CD8-positive, alpha-beta memory T cell (primary cell): Measurements from ENCODE around the gene NF1. TPM values are rescaled to one million over a fixed set of nuclear protein-coding genes. Genes with fewer than 3 reads are reported as not detected.
"Not testable (repeated sequence)": the region's sequence is repeated elsewhere in the genome, so short reads cannot be mapped to it uniquely, and the experiment has no call there.

Experiments
- CTCF ChIA-PET: fragments of 350-600 bp; sonication (Branson Sonifier 250); formaldehyde crosslinking; loops from one replicate; lab custom pipeline; 2021; ENCODE audit warnings: antibody characterized with exemption; lab: Charles Lee
- POLR2A ChIA-PET: fragments of 350-600 bp; sonication (Branson Sonifier 250); formaldehyde crosslinking; loops from one replicate; lab custom pipeline; 2021; ENCODE audit warnings: antibody characterized with exemption; lab: Charles Lee
- DNase-seq, 5 donors: peaks; one replicate each; pipeline versions ENCODE4 v3.0.0 to v3.0.0-alpha.2; 2020 to 2022; ENCODE audit warnings: mixed read lengths in 1 of 5
- H3K27ac ChIP-seq: one replicate; pipeline ENCODE4 v1.7.0; 2013; ENCODE audit warnings: low read depth, mild to moderate bottlenecking, low read length, moderate library complexity
- H3K27me3 ChIP-seq: 2 replicates; pipeline ENCODE4 v1.7.0; 2013; ENCODE audit warnings: low read length, mild to moderate bottlenecking; ENCODE audit not compliant: insufficient read depth, poor library complexity, severe bottlenecking
- H3K36me3 ChIP-seq: 2 replicates; pipeline ENCODE4 v1.7.0; 2013; ENCODE audit warnings: mild to moderate bottlenecking, low read length, moderate library complexity; ENCODE audit not compliant: insufficient read depth
- H3K4me1 ChIP-seq: 2 replicates; pipeline ENCODE4 v1.7.0; 2013; ENCODE audit warnings: mild to moderate bottlenecking, low read length, moderate library complexity; ENCODE audit not compliant: insufficient read depth
- H3K4me3 ChIP-seq: 2 replicates; pipeline ENCODE4 v1.7.0; 2013; ENCODE audit warnings: mild to moderate bottlenecking, low read length
- H3K9me3 ChIP-seq: 2 replicates; pipeline ENCODE4 v1.7.0; 2013; ENCODE audit warnings: mild to moderate bottlenecking, low read length
- H3K27ac Mint-ChIP-seq, 8 donors: one replicate each; pipeline ENCODE4 v1.8.0; 2020 to 2021; ENCODE audit warnings: mixed read lengths in 8 of 8, mild to moderate bottlenecking in 6 of 8, inconsistent platforms in 3 of 8, moderate library complexity in 3 of 8
- H3K27me3 Mint-ChIP-seq, 2 donors: one replicate each; pipeline ENCODE4 v1.8.0; 2020 to 2021; ENCODE audit warnings: mixed read lengths in 2 of 2, mild to moderate bottlenecking in 1 of 2, moderate library complexity in 1 of 2
- H3K36me3 Mint-ChIP-seq, 3 donors: one replicate each; pipeline ENCODE4 v1.8.0; 2020 to 2021; ENCODE audit warnings: mixed read lengths in 3 of 3, inconsistent platforms in 1 of 3, mild to moderate bottlenecking in 1 of 3
- H3K4me1 Mint-ChIP-seq, 3 donors: one replicate each; pipeline ENCODE4 v1.8.0; 2020 to 2021; ENCODE audit warnings: mixed read lengths in 3 of 3, inconsistent platforms in 1 of 3, mild to moderate bottlenecking in 1 of 3
- H3K4me3 Mint-ChIP-seq, 7 donors: one replicate each; pipeline ENCODE4 v1.8.0; 2020 to 2021; ENCODE audit warnings: mixed read lengths in 7 of 7, mild to moderate bottlenecking in 6 of 7, moderate library complexity in 4 of 7, inconsistent platforms in 2 of 7
- H3K9me3 Mint-ChIP-seq, 5 donors: one replicate each; pipeline ENCODE4 v1.8.0; 2020 to 2022; ENCODE audit warnings: mixed read lengths in 5 of 5, mild to moderate bottlenecking in 3 of 5, moderate library complexity in 2 of 5, inconsistent platforms in 1 of 5
- polyA plus RNA-seq: library from polyadenylated mRNA; unstranded; fragments of 300-500 nt; fragmentation: Illumina TruSeq; gene quantifications from one replicate; pipeline ENCODE4 v1.2.3, GENCODE V29; 2021
- total RNA-seq, 2 experiments: library from RNA; stranded (reverse); gene quantifications; one replicate each; pipeline ENCODE4 v1.2.3, GENCODE V29; 2021

The NF1 gene
- total and polyA plus RNA-seq, 3 experiments from 2014 or later: 5.8 to 22.8 (median 22.8) TPM

- H3K9me3 ChIP-seq, H3K4me3 Mint-ChIP-seq, H3K27me3 ChIP-seq, H3K4me1 ChIP-seq, H3K4me3 ChIP-seq, H3K36me3 ChIP-seq, DNase-seq, H3K36me3 Mint-ChIP-seq, POLR2A ChIA-PET, H3K27ac ChIP-seq, H3K9me3 Mint-ChIP-seq, H3K27me3 Mint-ChIP-seq, CTCF ChIA-PET: not testable (repeated sequence)
- Mint-ChIP-seq H3K4me1 (peaks cover 2 to 13% (median 11%) of the 10 kb centered on the region in 3 donors), H3K27ac (peak overlapping the region in 1 of 8 donors; percentile 17)
These were observed 193.2 kb downstream of the NF1 start for GRCh38 chr17:31287932-31288331.

DNA sequence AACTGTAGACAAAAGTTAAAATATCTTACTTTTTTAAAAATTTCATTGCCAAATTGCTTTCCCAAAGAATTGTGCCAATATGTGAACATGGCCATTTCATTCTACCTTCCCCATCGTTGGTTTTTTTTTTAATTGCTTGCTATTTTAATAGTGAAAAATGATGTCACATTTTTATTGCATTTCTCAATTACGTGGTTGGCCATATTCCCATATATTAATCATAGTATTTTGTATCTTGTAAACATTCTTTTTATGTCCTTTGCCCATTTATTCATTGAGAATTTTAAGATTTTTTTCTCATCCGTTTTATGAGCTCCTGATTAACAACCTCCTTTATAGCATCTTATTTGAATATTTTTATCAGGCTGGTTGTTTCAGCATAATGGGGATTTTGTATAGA lies 195.0 kb downstream of the NF1 start:
- Mint-ChIP-seq H3K27ac (no peak overlapping the region), H3K4me1 (peaks cover 2 to 13% (median 11%) of the 10 kb centered on the region in 3 donors), H3K27me3 (peaks cover 0 to 2% of the 10 kb centered on the region in 2 donors), H3K36me3 (no peaks in the 10 kb centered on the region), H3K4me3 (no peak overlapping the region), H3K9me3 (no peaks in the 10 kb centered on the region)
- ChIA-PET POLR2A (no interaction called here), CTCF (no interaction called here)
- no peak overlapping the region for H3K27ac ChIP-seq
- DNase-seq: no peak
- no peaks in the 10 kb centered on the region for H3K36me3 ChIP-seq
- no peaks in the 10 kb centered on the region for H3K9me3 ChIP-seq
- H3K4me3 ChIP-seq: no peak overlapping the region
- no peaks in the 10 kb centered on the region for H3K27me3 ChIP-seq
- H3K4me1 ChIP-seq: no peaks in the 10 kb centered on the region

- H3K36me3 ChIP-seq: no peaks in the 10 kb centered on the region
- H3K9me3 ChIP-seq: no peaks in the 10 kb centered on the region
- no peak overlapping the region for H3K27ac Mint-ChIP-seq
- peaks cover 0 to 2% (median 0%) of the 10 kb centered on the region in 3 donors for H3K36me3 Mint-ChIP-seq
- DNase-seq: no peak
- H3K27ac ChIP-seq: no peak overlapping the region
- H3K4me3 Mint-ChIP-seq: no peak overlapping the region
- H3K27me3 ChIP-seq: no peaks in the 10 kb centered on the region
- H3K4me1 Mint-ChIP-seq: peaks cover 2 to 12% (median 11%) of the 10 kb centered on the region in 3 donors
- peaks cover 0 to 2% of the 10 kb centered on the region in 2 donors for H3K27me3 Mint-ChIP-seq
- POLR2A ChIA-PET: no interaction called here
- CTCF ChIA-PET: no interaction called here
- no peak overlapping the region for H3K4me3 ChIP-seq
- H3K9me3 Mint-ChIP-seq: no peaks in the 10 kb centered on the region
- no peaks in the 10 kb centered on the region for H3K4me1 ChIP-seq
These were observed 197.0 kb downstream of the NF1 start for GRCh38 chr17:31291820-31292219.

DNA sequence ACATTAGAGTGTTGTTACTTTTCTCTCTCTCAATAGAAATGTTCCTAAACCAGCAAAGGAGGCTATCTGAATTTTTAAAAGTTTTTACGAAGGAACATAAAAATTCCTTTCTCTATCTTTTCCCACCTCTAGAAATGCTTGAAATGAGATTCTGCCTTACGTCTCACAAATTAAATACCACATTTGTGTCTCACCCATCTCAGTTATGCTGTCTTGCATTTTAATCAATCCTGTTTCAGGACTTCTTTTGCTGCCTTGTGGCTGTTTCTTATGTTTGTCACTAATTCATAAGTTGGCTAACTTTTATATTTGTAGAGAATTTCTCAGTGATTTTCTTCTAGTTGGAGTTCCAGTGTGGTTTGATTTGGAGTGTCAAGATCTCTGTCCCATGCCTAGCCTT lies 198.8 kb downstream of the NF1 start:
- H3K4me3 Mint-ChIP-seq: no peak overlapping the region
- peaks cover 0 to 2% of the 10 kb centered on the region in 2 donors for H3K27me3 Mint-ChIP-seq
- Histone ChIP-seq H3K27ac (no peak overlapping the region), H3K9me3 (no peaks in the 10 kb centered on the region), H3K27me3 (no peaks in the 10 kb centered on the region), H3K4me1 (no peaks in the 10 kb centered on the region), H3K36me3 (no peaks in the 10 kb centered on the region), H3K4me3 (no peak overlapping the region)
- H3K27ac Mint-ChIP-seq: peak overlapping the region in 2 of 8 donors; percentile 25 to 27
- H3K36me3 Mint-ChIP-seq: peaks cover 0 to 2% (median 0%) of the 10 kb centered on the region in 3 donors
- H3K4me1 Mint-ChIP-seq: peaks cover 2 to 11% (median 6%) of the 10 kb centered on the region in 3 donors
- no peaks in the 10 kb centered on the region for H3K9me3 Mint-ChIP-seq
- ChIA-PET POLR2A (no interaction called here), CTCF (no interaction called here)
- no peak for DNase-seq

- H3K27me3 ChIP-seq: no peaks in the 10 kb centered on the region
- POLR2A ChIA-PET: no interaction called here
- CTCF ChIA-PET: no interaction called here
These were observed 199.5 kb downstream of the NF1 start for GRCh38 chr17:31294231-31294630.

DNA sequence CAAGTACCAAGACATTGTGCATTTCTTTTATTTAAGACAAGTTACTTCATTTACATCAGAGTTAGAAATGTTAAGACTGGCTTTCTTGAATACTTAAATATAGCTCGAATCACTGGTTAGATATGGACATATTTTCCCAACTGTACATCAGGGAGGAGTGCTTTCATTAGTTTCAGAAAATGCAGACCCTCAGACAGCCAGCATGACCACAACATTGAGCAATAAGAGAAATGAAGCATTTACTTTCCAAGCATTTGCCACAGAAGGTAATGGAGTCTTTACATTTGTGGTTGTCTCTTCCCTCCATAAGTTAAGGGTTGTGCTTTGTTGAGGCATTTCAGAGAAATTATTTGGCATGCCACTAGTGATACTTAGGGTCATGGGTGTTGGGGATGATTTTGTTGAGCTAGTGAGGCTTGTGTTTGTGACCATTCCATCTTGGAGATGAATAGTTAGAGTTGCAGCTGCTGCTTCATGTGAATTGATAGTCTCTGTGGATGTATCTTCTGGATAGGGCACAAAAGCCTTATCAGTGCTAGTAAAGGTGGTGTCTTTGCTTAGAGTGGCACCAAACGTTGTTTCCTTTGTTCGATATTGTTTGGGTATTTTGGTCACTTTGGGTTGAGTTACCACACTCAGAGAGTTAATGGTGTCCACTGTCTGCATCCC lies 200.2 kb downstream of the NF1 start:
- CTCF ChIA-PET: interaction anchor here (1.0 kb wide), 1 partner anchor 34 kb away, joined by 3 read pairs; no protein-coding TSS in a partner anchor
- H3K36me3 ChIP-seq: no peaks in the 10 kb centered on the region
- H3K9me3 ChIP-seq: no peaks in the 10 kb centered on the region
- POLR2A ChIA-PET: no interaction called here
- Mint-ChIP-seq H3K27me3 (peaks cover 0 to 2% of the 10 kb centered on the region in 2 donors), H3K4me1 (peaks cover 0 to 5% (median 3%) of the 10 kb centered on the region in 3 donors), H3K4me3 (no peak overlapping the region), H3K27ac (no peak overlapping the region), H3K9me3 (no peaks in the 10 kb centered on the region), H3K36me3 (peaks cover 0 to 2% (median 0%) of the 10 kb centered on the region in 3 donors)
- no peak overlapping the region for H3K27ac ChIP-seq
- H3K4me1 ChIP-seq: peaks cover 5% of the 10 kb centered on the region
- no peaks in the 10 kb centered on the region for H3K27me3 ChIP-seq
- DNase-seq: no peak
- no peak overlapping the region for H3K4me3 ChIP-seq

More at GRCh38 chr17:31294231-31294630, 199.5 kb downstream of the NF1 start:
- H3K27ac Mint-ChIP-seq: no peak overlapping the region
- no peak for DNase-seq
- H3K36me3 Mint-ChIP-seq: peaks cover 0 to 2% (median 0%) of the 10 kb centered on the region in 3 donors
- no peak overlapping the region for H3K27ac ChIP-seq
- H3K9me3 Mint-ChIP-seq: no peaks in the 10 kb centered on the region
- H3K4me3 ChIP-seq: no peak overlapping the region
- H3K4me3 Mint-ChIP-seq: no peak overlapping the region
- peaks cover 0 to 6% (median 3%) of the 10 kb centered on the region in 3 donors for H3K4me1 Mint-ChIP-seq
- H3K36me3 ChIP-seq: no peaks in the 10 kb centered on the region
- peaks cover 0 to 2% of the 10 kb centered on the region in 2 donors for H3K27me3 Mint-ChIP-seq
- H3K9me3 ChIP-seq: no peaks in the 10 kb centered on the region
- no peaks in the 10 kb centered on the region for H3K4me1 ChIP-seq

GRCh38 chr17:31295489-31295871 lies 200.7 kb downstream of the NF1 start:
- H3K9me3 Mint-ChIP-seq: no peaks in the 10 kb centered on the region
- CTCF ChIA-PET: interaction anchor here (1.0 kb wide), 1 partner anchor 34 kb away, joined by 3 read pairs; no protein-coding TSS in a partner anchor
- POLR2A ChIA-PET: no interaction called here

DNA sequence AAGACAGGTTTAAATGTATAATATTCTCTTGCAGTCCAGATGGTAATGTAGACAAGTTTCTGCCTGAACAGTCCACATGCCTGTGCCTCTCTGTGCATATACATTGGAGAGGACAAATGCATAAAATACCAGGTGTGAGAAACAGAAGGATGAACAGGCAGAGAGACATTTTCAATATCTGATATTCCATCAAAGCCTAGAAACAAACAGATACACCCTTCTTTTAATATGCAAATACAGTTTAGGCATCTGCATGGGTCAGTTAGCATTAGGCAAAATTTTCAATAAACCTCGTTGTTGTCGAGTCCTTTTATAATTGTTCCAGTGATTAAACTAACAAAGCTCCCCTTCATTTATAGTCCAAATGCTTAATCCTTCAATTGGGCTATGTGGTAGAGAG lies 201.4 kb downstream of the NF1 start:
- Mint-ChIP-seq H3K9me3 (no peaks in the 10 kb centered on the region), H3K4me3 (no peak overlapping the region), H3K4me1 (peaks cover under 1 to 8% (median 5%) of the 10 kb centered on the region in 3 donors), H3K36me3 (peaks cover 0 to 2% (median 0%) of the 10 kb centered on the region in 3 donors), H3K27me3 (no peaks in the 10 kb centered on the region), H3K27ac (peak overlapping the region in 1 of 8 donors; percentile 10)
- Histone ChIP-seq H3K4me1 (peaks cover 5% of the 10 kb centered on the region), H3K36me3 (no peaks in the 10 kb centered on the region), H3K9me3 (no peaks in the 10 kb centered on the region), H3K27me3 (no peaks in the 10 kb centered on the region), H3K4me3 (no peak overlapping the region), H3K27ac (no peak overlapping the region)
- ChIA-PET POLR2A (no interaction called here), CTCF (no interaction called here)
- DNase-seq: no peak

More at GRCh38 chr17:31295489-31295871, 200.7 kb downstream of the NF1 start:
- H3K4me3 ChIP-seq: no peak overlapping the region
- H3K4me3 Mint-ChIP-seq: no peak overlapping the region
- H3K27ac Mint-ChIP-seq: no peak overlapping the region
- H3K27me3 ChIP-seq: no peaks in the 10 kb centered on the region
- no peak overlapping the region for H3K27ac ChIP-seq
- no peaks in the 10 kb centered on the region for H3K36me3 ChIP-seq
- H3K4me1 Mint-ChIP-seq: peaks cover 0 to 4% (median 1%) of the 10 kb centered on the region in 3 donors
- peaks cover 0 to 2% (median 0%) of the 10 kb centered on the region in 3 donors for H3K36me3 Mint-ChIP-seq
- no peaks in the 10 kb centered on the region for H3K27me3 Mint-ChIP-seq
- no peaks in the 10 kb centered on the region for H3K9me3 ChIP-seq
- H3K4me1 ChIP-seq: peaks cover 5% of the 10 kb centered on the region
- DNase-seq: no peak
